Lower leg skin (tissue), 4 donors: ENCODE results near the gene DNAH11. TPM values are rescaled to one million over a fixed set of nuclear protein-coding genes. Genes with fewer than 3 reads are reported as not detected.
"Not testable (repeated sequence)": the region's sequence is repeated elsewhere in the genome, so short reads cannot be mapped to it uniquely, and the experiment has no call there.

Experiments
- DNase-seq, 2 donors: peaks; one replicate each; pipeline ENCODE4 v3.0.0-alpha.2; 2019; ENCODE audit warnings: low spot score in 2 of 2
- H3K4me3 ChIP-seq: fragments of 200-600 bp; sonication (generic); 2 replicates; pipeline ENCODE4 v1.5.1; 2017; ENCODE audit warnings: mild to moderate bottlenecking, low read depth; ENCODE audit not compliant: poor library complexity, severe bottlenecking
- CTCF ChIP-seq, 3 donors: fragments of 450-650 bp; IDR thresholded peaks; one replicate each; pipeline ENCODE4 v1.5.1; 2016; ENCODE audit warnings: antibody characterized with exemption in 3 of 3, mild to moderate bottlenecking in 3 of 3, moderate library complexity in 2 of 3
- POLR2A ChIP-seq, 2 donors: fragments of 450-650 bp; IDR thresholded peaks; one replicate each; pipeline ENCODE4 v1.6.1; 2016 to 2017; ENCODE audit warnings: antibody characterized with exemption in 2 of 2, mild to moderate bottlenecking in 1 of 2, moderate library complexity in 1 of 2
- WGBS, 2 donors: methylation state at CpG; one replicate each; pipeline ENCODE4 v1.1.5; 2018; 5-methylcytosine and 5-hydroxymethylcytosine counted together
- intact Hi-C: fragments of 100-400 bp; cut with DNase I; formaldehyde crosslinking; loops from one replicate; pipeline ENCODE4 v1.15.0; 2023; ENCODE audit warnings: low total_unique reads
- total RNA-seq, 4 donors: library from RNA; depleted of rRNA; stranded (reverse); fragments of >200 nt; gene quantifications; one replicate each; pipeline ENCODE4 v1.1.0, GENCODE V29; 2016

The DNAH11 gene
- total RNA-seq, 4 donors from 2014 or later: 0.88 to 10.0 (median 4.1) TPM

- WGBS, 2 donors: 43 to 53% methylated on average over 6 of the region's 6 CpGs
- no peak overlapping the region for H3K4me3 ChIP-seq
- no peak for TF ChIP-seq POLR2A (IDR thresholded peaks at IDR 0.05)
- TF ChIP-seq CTCF (IDR thresholded peaks at IDR 0.05): no peak
- intact Hi-C loops: no loop called here
- DNase-seq: no peak
Measured at GRCh38 chr7:21828841-21829240, 286.0 kb downstream of the DNAH11 start.

- no peak for DNase-seq
- TF ChIP-seq POLR2A (IDR thresholded peaks at IDR 0.05): no peak
- no peak for TF ChIP-seq CTCF (IDR thresholded peaks at IDR 0.05)
- no peak overlapping the region for H3K4me3 ChIP-seq
- 39 to 41% methylated on average over 7 of the region's 7 CpGs for WGBS, 2 donors
- intact Hi-C loops: no loop called here
Measured at GRCh38 chr7:21829731-21830130, 286.9 kb downstream of the DNAH11 start.

DNA sequence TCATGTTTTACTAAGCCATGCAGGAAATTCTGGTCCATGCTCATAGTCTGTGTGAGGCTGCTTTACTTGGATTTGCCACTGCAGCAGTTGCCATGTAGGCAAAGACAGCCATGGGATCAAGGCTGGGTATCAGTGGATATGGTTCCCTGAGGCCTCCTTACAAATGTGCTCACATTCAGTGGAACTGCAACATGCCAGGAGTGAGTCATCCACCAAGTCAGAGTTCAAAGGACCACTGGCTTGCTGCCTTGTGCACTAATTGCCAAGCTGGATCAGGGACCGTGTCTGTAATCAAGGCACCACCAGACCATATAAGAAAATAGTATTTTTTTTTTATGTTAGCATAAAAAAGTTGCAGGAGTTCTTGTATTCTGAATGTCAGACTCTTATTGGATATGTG, 301.9 kb downstream of the DNAH11 start:
- WGBS, 2 donors: 21 to 59% methylated on average over 1 of the region's 1 CpG
- no peak for DNase-seq
- intact Hi-C loops: no loop called here
- TF ChIP-seq CTCF (IDR thresholded peaks at IDR 0.05): no peak
- TF ChIP-seq POLR2A (IDR thresholded peaks at IDR 0.05): no peak
- H3K4me3 ChIP-seq: no peak overlapping the region

- no peak for DNase-seq
- no peak overlapping the region for H3K4me3 ChIP-seq
- TF ChIP-seq CTCF (IDR thresholded peaks at IDR 0.05) (no peak), POLR2A (IDR thresholded peaks at IDR 0.05) (no peak)
- intact Hi-C loops: no loop called here
- WGBS, 2 donors: 87 to 88% methylated on average over 5 of the region's 5 CpGs
Measured at GRCh38 chr7:21850531-21851285, 307.9 kb downstream of the DNAH11 start.

DNA sequence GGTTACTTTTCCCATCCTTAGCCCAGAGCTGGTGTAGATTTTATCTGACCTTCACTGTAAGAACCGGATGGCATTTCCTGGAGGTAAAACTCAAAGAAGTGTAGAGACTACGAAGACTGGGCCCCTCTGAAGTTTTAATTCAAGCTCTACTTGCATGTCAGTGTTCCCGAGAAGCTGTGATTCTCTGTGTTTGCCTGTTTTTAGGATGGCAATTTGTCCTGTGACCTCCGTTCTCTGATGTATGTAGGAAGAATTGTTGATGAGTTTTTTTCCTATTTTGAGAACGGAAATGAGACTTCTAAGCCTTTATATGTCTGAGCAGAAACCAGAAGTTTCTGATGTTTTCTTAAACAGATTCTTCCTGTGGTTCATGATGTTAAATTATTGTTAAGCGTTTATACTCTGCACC, 308.7 kb downstream of the DNAH11 start:
- DNase-seq: no peak
- 66 to 67% methylated on average over 6 of the region's 6 CpGs for WGBS, 2 donors
- intact Hi-C loops: no loop called here
- no peak overlapping the region for H3K4me3 ChIP-seq
- TF ChIP-seq CTCF (IDR thresholded peaks at IDR 0.05): no peak
- TF ChIP-seq POLR2A (IDR thresholded peaks at IDR 0.05): no peak

GRCh38 chr7:21865631-21866204, 322.9 kb downstream of the DNAH11 start:
- DNase-seq, H3K4me3 ChIP-seq, intact Hi-C loops: not testable (repeated sequence)
- 59 to 60% methylated on average over 7 of the region's 7 CpGs for WGBS, 2 donors
